Measurements from ENCODE around the gene BUD13.

BUD13 gene

GRCh38 chr11:116724813-116725212, 48.0 kb downstream of the BUD13 start:
- H3K4me3 ChIP-seq (ENCODE audit: low read length), result no peak overlapping the region
- H3K27ac ChIP-seq (ENCODE audit: low read length), result no peak overlapping the region
- no peak overlapping the region; the same call in 1 of the 2 replicates for H3K9ac ChIP-seq (ENCODE audit: low read depth, low read length)
- H3K36me3 ChIP-seq (ENCODE audit: insufficient read depth, low read depth, low read length), result no peaks in the 10 kb centered on the region
- no peaks in the 10 kb centered on the region for H3K27me3 ChIP-seq (ENCODE audit: insufficient read depth, low read length)
- H3K4me1 ChIP-seq (ENCODE audit: insufficient read depth, low read length), result 0 out of 2 replicates have a peak, but pooled peaks cover 3% of the 10 kb centered on the region
- H3K9me3 ChIP-seq (ENCODE audit: insufficient read depth, low read depth, low read length), result no peaks in the 10 kb centered on the region

GRCh38 chr11:116723511-116723910, 49.3 kb downstream of the BUD13 start:
- H3K27ac ChIP-seq (ENCODE audit: low read length), result no peak overlapping the region
- H3K4me3 ChIP-seq (ENCODE audit: low read length), result no peak overlapping the region
- H3K27me3 ChIP-seq (ENCODE audit: insufficient read depth, low read length), result no peaks in the 10 kb centered on the region
- H3K9ac ChIP-seq (ENCODE audit: low read depth, low read length), result no peak overlapping the region
- 0 out of 2 replicates have a peak, but pooled peaks cover 3% of the 10 kb centered on the region for H3K4me1 ChIP-seq (ENCODE audit: insufficient read depth, low read length)
- H3K9me3 ChIP-seq (ENCODE audit: insufficient read depth, low read depth, low read length), result no peaks in the 10 kb centered on the region
- H3K36me3 ChIP-seq (ENCODE audit: insufficient read depth, low read depth, low read length), result no peaks in the 10 kb centered on the region

- Histone ChIP-seq H3K9ac (ENCODE audit: low read depth, low read length) (no peak overlapping the region), H3K4me3 (ENCODE audit: low read length) (no peak overlapping the region), H3K27ac (ENCODE audit: low read length) (no peak overlapping the region), H3K36me3 (ENCODE audit: insufficient read depth, low read depth, low read length) (no peaks in the 10 kb centered on the region), H3K4me1 (ENCODE audit: insufficient read depth, low read length) (0 out of 2 replicates have a peak, but pooled peaks cover 3% of the 10 kb centered on the region), H3K27me3 (ENCODE audit: insufficient read depth, low read length) (no peaks in the 10 kb centered on the region), H3K9me3 (ENCODE audit: insufficient read depth, low read depth, low read length) (no peaks in the 10 kb centered on the region)
Observed at GRCh38 chr11:116721988-116722387, 50.8 kb downstream of the BUD13 start.

- Histone ChIP-seq H3K4me1 (ENCODE audit: insufficient read depth, low read length) (0 out of 2 replicates have a peak, but pooled peaks cover 2% of the 10 kb centered on the region), H3K36me3 (ENCODE audit: insufficient read depth, low read depth, low read length) (no peaks in the 10 kb centered on the region), H3K9me3 (ENCODE audit: insufficient read depth, low read depth, low read length) (no peaks in the 10 kb centered on the region), H3K27ac (ENCODE audit: low read length) (no peak overlapping the region), H3K9ac (ENCODE audit: low read depth, low read length) (no peak overlapping the region), H3K27me3 (ENCODE audit: insufficient read depth, low read length) (no peaks in the 10 kb centered on the region), H3K4me3 (ENCODE audit: low read length) (no peak overlapping the region)
Observed at GRCh38 chr11:116720895-116721294, 51.9 kb downstream of the BUD13 start.

- Histone ChIP-seq H3K9ac (ENCODE audit: low read depth, low read length) (no peak overlapping the region), H3K27ac (ENCODE audit: low read length) (no peak overlapping the region), H3K4me3 (ENCODE audit: low read length) (no peak overlapping the region), H3K27me3 (ENCODE audit: insufficient read depth, low read length) (no peaks in the 10 kb centered on the region), H3K36me3 (ENCODE audit: insufficient read depth, low read depth, low read length) (no peaks in the 10 kb centered on the region), H3K9me3 (ENCODE audit: insufficient read depth, low read depth, low read length) (no peaks in the 10 kb centered on the region), H3K4me1 (ENCODE audit: insufficient read depth, low read length) (peaks cover 7% of the 10 kb centered on the region; the same call in 1 of the 2 replicates)
Observed at GRCh38 chr11:116718955-116719501, 53.8 kb downstream of the BUD13 start.

- Histone ChIP-seq H3K27ac (ENCODE audit: low read length) (no peak overlapping the region), H3K27me3 (ENCODE audit: insufficient read depth, low read length) (peaks cover 4% of the 10 kb centered on the region; the same call in 1 of the 2 replicates), H3K9me3 (ENCODE audit: insufficient read depth, low read depth, low read length) (no peaks in the 10 kb centered on the region), H3K9ac (ENCODE audit: low read depth, low read length) (no peak overlapping the region), H3K4me1 (ENCODE audit: insufficient read depth, low read length) (peaks cover 10% of the 10 kb centered on the region), H3K4me3 (ENCODE audit: low read length) (no peak overlapping the region), H3K36me3 (ENCODE audit: insufficient read depth, low read depth, low read length) (no peaks in the 10 kb centered on the region)
Observed at GRCh38 chr11:116716621-116717020, 56.2 kb downstream of the BUD13 start.

- no peaks in the 10 kb centered on the region for H3K36me3 ChIP-seq (ENCODE audit: insufficient read depth, low read depth, low read length)
- H3K9me3 ChIP-seq (ENCODE audit: insufficient read depth, low read depth, low read length), result no peaks in the 10 kb centered on the region
- no peak overlapping the region for H3K9ac ChIP-seq (ENCODE audit: low read depth, low read length)
- H3K27ac ChIP-seq (ENCODE audit: low read length), result no peak overlapping the region
- H3K27me3 ChIP-seq (ENCODE audit: insufficient read depth, low read length), result peaks cover 15% of the 10 kb centered on the region
- H3K4me1 ChIP-seq (ENCODE audit: insufficient read depth, low read length), result peaks cover 12% of the 10 kb centered on the region
- no peak overlapping the region for H3K4me3 ChIP-seq (ENCODE audit: low read length)
Observed at GRCh38 chr11:116715383-116715782, 57.4 kb downstream of the BUD13 start.

GRCh38 chr11:116714902-116715301, 57.9 kb downstream of the BUD13 start:
- Histone ChIP-seq H3K36me3 (ENCODE audit: insufficient read depth, low read depth, low read length) (no peaks in the 10 kb centered on the region), H3K27ac (ENCODE audit: low read length) (no peak overlapping the region), H3K4me3 (ENCODE audit: low read length) (no peak overlapping the region), H3K9ac (ENCODE audit: low read depth, low read length) (no peak overlapping the region), H3K27me3 (ENCODE audit: insufficient read depth, low read length) (peaks cover 15% of the 10 kb centered on the region), H3K4me1 (ENCODE audit: insufficient read depth, low read length) (peaks cover 17% of the 10 kb centered on the region), H3K9me3 (ENCODE audit: insufficient read depth, low read depth, low read length) (no peaks in the 10 kb centered on the region)

GRCh38 chr11:116712428-116712827, 60.4 kb downstream of the BUD13 start:
- no peaks in the 10 kb centered on the region for H3K36me3 ChIP-seq (ENCODE audit: insufficient read depth, low read depth, low read length)
- no peak overlapping the region for H3K4me3 ChIP-seq (ENCODE audit: low read length)
- peaks cover 22% of the 10 kb centered on the region for H3K4me1 ChIP-seq (ENCODE audit: insufficient read depth, low read length)
- peaks cover 15% of the 10 kb centered on the region for H3K27me3 ChIP-seq (ENCODE audit: insufficient read depth, low read length)
- H3K9ac ChIP-seq (ENCODE audit: low read depth, low read length), result no peak overlapping the region
- H3K9me3 ChIP-seq (ENCODE audit: insufficient read depth, low read depth, low read length), result no peaks in the 10 kb centered on the region
- H3K27ac ChIP-seq (ENCODE audit: low read length), result no peak overlapping the region

GRCh38 chr11:116710762-116711161, 62.0 kb downstream of the BUD13 start:
- no peak overlapping the region for H3K9ac ChIP-seq (ENCODE audit: low read depth, low read length)
- H3K36me3 ChIP-seq (ENCODE audit: insufficient read depth, low read depth, low read length), result no peaks in the 10 kb centered on the region
- H3K27me3 ChIP-seq (ENCODE audit: insufficient read depth, low read length), result peaks cover 15% of the 10 kb centered on the region
- no peak overlapping the region for H3K27ac ChIP-seq (ENCODE audit: low read length)
- H3K9me3 ChIP-seq (ENCODE audit: insufficient read depth, low read depth, low read length), result no peaks in the 10 kb centered on the region
- no peak overlapping the region for H3K4me3 ChIP-seq (ENCODE audit: low read length)
- peaks cover 22% of the 10 kb centered on the region for H3K4me1 ChIP-seq (ENCODE audit: insufficient read depth, low read length)

- H3K9ac ChIP-seq (ENCODE audit: low read depth, low read length), result no peak overlapping the region
- H3K27ac ChIP-seq (ENCODE audit: low read length), result no peak overlapping the region
- H3K9me3 ChIP-seq (ENCODE audit: insufficient read depth, low read depth, low read length), result no peaks in the 10 kb centered on the region
- H3K4me3 ChIP-seq (ENCODE audit: low read length), result peak overlapping the region; percentile 38; the same call in 1 of the 2 replicates
- H3K36me3 ChIP-seq (ENCODE audit: insufficient read depth, low read depth, low read length), result no peaks in the 10 kb centered on the region
- H3K27me3 ChIP-seq (ENCODE audit: insufficient read depth, low read length), result peaks cover 15% of the 10 kb centered on the region
- H3K4me1 ChIP-seq (ENCODE audit: insufficient read depth, low read length), result peaks cover 22% of the 10 kb centered on the region
Observed at GRCh38 chr11:116710001-116710674, 62.6 kb downstream of the BUD13 start.

GRCh38 chr11:116707746-116708145, 65.0 kb downstream of the BUD13 start:
- H3K4me3 ChIP-seq (ENCODE audit: low read length), result no peak overlapping the region
- no peak overlapping the region for H3K27ac ChIP-seq (ENCODE audit: low read length)
- no peak overlapping the region for H3K9ac ChIP-seq (ENCODE audit: low read depth, low read length)

More at GRCh38 chr11:116707746-116708145, 65.0 kb downstream of the BUD13 start:
- Histone ChIP-seq H3K36me3 (ENCODE audit: insufficient read depth, low read depth, low read length) (no peaks in the 10 kb centered on the region), H3K4me1 (ENCODE audit: insufficient read depth, low read length) (peaks cover 24% of the 10 kb centered on the region), H3K9me3 (ENCODE audit: insufficient read depth, low read depth, low read length) (no peaks in the 10 kb centered on the region), H3K27me3 (ENCODE audit: insufficient read depth, low read length) (peaks cover 15% of the 10 kb centered on the region)

Measured in iPS-20b (cell line).